Fibroblast of skin of left biceps (primary cell): ENCODE data around the gene HGS.

ENCODE experiments used
- DNase-seq, 2 experiments: peaks; one replicate each; pipeline ENCODE4 v3.0.0-alpha.2; 2013; ENCODE audit warnings: low read depth in 2 of 2

The HGS gene

GRCh38 chr17:81741049-81741593, 57.3 kb downstream of the HGS start:
- DNase-seq, result no peak

DNA sequence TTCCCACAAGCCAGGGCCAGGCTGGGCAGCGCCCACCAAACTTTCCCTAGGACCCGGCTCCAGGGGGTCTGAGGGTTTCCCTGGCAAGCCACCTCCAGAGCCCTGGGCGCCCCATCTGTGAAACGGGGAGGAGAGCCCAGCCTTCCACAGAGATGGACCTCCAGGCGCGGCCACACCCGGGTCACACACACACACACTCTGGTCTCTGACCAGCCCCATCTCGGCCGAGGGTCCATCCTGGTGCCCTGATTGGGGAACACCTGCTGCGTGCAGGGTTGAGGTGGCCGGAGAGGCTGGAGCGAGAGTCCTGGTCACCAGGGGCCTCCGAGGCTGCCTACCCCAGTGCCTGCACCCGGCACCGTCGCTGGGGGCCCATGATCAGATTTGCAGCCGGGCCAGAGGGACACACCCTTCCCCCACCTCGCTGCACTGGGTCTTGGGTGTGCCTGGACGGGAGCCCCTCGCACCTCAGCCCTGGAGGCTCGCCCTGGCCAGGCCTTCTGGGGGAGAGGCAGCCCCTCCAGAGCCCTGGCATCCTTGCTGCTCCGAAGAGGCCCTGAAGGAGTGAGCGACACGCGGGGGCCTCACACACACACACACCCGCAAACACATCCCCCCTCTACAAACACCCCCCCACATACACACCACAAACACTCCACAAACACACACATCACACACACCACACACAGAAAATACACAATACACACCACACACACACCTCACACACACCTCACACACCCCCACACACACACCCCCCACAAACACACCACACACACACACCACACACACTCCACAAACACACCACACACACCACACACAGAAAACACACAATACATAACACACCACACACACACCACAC, 58.0 kb downstream of the HGS start:
- no peak for DNase-seq
